GM18511 (cell line): ENCODE measurements around the gene FIGNL1.
A peak's percentile ranks its signal among the peaks of the same experiment; 100 is the strongest.
"Not testable (repeated sequence)": the region's sequence is repeated elsewhere in the genome, so short reads cannot be mapped to it uniquely, and the experiment has no call there.

Experiments
- ATAC-seq: cut with Tn5 transposase; IDR thresholded peaks from one replicate; pipeline ENCODE4 v1.9.1; 2021; ENCODE audit warnings: mild to moderate bottlenecking, moderate library complexity; ENCODE audit not compliant: unreplicated experiment

FIGNL1 gene

DNA sequence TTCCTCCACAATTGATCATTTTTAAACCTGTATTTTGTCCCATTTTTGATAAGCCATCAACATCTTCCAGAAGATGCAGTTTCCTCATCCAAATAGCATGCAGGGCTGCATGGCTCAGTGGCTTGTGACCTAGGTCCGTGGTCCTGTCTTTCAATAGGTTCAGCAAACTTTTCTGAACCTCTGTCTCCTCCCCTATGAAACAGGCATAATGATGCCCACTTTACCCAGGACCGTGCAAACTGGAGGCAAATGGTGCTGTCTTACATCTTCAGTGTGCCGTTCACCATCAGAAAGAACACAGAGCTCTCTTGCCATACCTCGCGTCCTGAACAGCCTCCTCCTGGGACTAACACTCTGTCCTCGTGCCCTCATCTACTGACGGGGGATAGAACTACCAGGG lies 22.3 kb upstream of the FIGNL1 start:
- no peak for ATAC-seq

GRCh38 chr7:50471970-50472369 lies 21.8 kb upstream of the FIGNL1 start:
- no peak for ATAC-seq

DNA sequence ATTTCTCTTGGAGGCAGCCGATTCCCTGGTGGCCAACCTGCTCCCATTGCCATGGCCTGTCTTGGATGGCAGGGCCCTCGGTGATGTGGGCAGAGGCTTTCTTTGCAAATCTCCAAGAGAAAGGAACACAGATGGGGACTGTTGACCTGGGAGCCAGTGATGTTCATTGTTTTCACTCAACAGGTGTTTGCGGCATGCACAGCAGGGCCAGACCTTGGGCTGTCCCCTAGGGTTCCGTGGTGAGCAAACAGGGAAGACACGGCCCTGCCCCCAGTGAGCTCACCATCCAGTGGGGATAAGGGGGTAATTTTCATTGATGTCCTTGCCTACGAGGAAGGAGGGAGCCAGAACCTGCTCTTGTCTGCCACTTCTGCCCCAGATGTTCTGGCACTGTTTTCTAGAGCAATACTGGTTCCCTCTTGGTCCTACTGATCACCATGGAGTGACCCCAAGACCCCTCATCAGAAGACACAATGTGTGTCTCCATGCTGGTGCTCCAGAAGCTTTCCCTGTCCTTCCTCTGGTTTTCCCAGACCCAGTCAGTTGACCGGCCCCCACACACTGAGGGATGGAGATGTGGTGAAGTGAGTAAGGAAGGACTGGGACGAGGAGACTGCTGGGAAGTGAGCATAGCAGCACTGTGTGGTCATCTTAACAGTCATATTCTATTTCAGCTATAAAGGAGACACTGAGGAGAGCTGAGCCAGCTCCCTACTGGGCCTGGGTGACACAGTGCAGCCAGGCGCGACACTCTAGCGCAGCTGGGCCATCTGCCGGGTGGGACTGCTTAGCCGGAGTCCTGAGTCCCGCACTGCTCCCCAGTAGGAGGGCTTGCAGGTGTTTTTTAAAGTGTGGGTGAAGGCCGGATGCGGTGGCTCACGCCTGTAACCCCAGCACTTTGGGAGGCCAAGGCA lies 20.4 kb upstream of the FIGNL1 start:
- no peak for ATAC-seq

DNA sequence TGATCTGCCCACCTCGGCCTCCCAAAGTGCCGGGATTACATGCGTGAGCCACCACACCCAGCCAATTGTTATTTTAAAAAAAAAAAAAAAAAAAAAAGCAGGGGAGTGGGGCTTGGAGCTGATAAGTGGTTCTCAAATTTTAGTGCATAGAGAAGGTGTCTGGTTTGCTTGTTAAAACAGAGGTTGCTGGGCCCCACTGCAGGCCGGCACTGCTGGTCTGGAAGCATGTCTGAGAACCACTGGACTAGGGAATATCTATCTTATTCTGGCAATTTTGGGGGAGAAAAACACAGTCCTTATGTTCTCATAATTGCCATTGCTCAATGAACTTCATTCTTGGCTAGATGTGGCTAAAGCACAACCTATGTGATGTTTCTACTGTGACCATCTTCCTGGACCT lies 19.0 kb upstream of the FIGNL1 start:
- no peak for ATAC-seq

DNA sequence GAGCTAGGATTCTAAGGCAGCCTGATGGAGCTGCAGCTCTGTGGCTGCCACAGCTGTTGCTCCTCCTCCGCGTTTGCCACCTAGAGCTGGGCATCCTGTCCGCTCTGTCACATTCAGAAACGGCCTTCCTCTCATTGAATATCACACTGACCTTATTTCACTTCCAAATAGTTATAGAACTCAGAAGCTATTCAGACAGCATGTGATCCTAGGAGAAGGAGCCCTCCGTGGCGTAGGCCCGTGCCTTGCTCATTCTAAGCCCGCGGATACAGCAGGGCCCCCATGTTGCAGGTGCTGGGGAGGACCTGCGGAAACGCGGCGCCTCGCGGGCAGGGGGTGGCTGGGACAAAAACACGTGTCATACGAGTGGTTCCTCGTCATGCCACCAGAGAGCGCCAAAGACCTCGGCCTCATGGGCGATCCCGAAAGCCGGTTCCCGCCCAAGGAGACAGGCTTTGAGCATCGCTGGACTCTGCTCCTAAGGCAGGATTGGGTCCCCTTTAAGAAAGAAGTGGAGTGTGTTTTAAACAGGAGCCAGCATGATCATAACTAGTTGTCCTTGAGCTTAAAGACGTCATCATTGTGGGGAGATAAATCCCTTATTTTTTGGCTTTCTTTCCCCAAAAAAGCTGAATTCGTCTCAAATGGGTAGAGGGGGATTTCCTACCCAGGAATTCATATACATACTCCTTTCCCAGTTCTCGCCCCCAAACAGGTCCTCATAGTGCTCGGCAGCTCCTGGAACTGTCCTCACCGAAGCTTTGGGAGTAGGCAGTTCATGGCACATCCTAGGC lies 17.9 kb upstream of the FIGNL1 start:
- peak; percentile 92 for ATAC-seq

DNA sequence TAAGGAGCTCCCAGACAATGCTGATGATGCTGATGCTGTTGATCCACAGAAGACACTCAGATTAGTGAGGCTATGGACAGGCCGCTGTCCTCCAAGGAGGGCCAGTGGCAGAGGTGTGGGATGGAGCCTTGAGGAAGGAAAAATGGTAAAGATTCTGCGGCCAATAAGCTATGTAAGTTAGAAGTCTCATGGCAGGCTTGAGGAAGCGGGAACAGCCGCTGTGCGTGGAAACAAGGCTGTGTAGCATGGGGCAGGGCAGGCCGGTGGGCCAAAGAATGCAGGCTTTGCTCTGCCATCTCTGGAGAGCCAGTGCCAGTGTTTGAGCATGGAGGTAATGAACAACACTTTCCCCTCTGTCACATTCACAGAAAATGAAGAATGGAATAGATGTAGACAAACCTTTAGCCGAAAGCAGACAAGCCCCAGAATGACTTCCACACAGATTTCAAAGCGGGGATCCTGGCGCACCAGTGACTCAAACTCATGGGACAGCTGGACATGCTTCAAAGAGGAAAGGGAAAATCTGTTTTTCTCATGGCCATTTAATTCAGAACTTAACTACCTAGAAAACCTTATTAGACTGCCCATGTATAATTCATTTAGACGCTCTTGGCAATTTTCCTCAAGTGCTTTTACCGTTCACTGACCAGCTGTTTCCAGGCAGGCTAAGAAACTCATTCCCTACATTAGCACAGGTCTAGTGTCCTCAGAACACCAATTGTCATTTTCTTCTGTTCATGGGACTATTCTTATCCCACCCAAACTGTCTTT lies 16.9 kb upstream of the FIGNL1 start:
- no peak for ATAC-seq

DNA sequence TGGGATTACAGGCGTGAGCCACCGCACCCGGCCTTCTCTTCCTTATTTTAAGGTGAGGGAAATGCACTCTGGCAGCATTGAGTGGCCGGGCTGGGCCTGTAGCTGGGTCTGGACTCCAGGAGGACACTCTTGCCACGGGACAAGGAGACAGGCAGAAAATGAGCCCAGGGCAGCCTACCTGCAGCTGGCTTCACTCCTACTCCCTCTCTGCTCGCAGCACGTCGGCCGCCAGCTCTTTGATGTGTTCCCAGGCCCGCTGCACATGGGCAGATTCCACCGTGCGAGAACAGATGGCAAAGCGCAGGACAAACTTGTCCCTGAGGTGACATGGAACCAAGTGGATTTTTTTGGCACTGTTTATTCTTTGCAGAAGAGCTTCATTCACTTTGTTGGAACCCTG lies 12.9 kb upstream of the FIGNL1 start:
- no peak for ATAC-seq

DNA sequence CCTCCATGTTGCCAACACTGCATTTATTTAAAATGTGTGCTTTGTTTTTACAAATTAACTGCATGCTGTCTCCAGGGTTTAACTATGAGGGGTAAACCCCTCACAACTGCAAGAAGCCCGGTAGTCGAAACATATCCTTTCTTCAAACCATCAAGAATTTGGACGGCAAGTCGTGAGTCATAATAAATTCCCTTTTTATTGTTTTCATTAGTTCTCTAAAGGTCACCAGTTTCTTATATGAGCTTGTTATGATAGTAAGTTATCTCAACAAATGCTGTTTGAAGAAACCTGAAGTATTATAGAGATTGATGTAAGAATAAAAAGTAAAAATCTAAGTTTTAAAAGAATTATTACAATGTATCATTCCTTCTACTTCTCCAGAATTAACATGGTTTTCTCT lies 12.2 kb upstream of the FIGNL1 start:
- ATAC-seq = no peak

GRCh38 chr7:50461695-50462094 lies 11.5 kb upstream of the FIGNL1 start:
- ATAC-seq = no peak

- not testable (repeated sequence) for ATAC-seq
These were observed 9.0 kb upstream of the FIGNL1 start for GRCh38 chr7:50459183-50459582.

DNA sequence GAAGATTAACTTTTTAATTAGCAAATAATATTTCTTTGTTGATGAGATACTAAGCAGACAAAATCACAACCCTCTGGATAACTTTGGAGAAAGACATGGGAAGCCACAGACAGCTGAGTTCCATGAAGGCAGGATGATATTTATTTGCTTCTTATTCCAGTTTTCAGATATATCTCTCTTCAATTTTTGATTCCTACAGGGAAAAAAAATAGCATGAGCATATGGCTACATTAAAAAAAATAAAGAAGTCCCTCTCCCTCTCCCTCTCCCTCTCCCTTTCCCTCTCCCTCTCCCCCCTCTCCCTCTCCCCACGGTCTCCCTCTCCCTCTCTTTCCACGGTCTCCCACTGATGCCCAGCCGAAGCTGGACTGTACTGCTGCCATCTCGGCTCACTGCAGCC lies 8.5 kb upstream of the FIGNL1 start:
- ATAC-seq = not testable (repeated sequence)

GRCh38 chr7:50456371-50457123 lies 6.4 kb upstream of the FIGNL1 start:
- no peak for ATAC-seq

GRCh38 chr7:50455658-50456057 lies 5.5 kb upstream of the FIGNL1 start:
- ATAC-seq = no peak

GRCh38 chr7:50454968-50455367 lies 4.8 kb upstream of the FIGNL1 start:
- ATAC-seq = no peak

- peak; percentile 23 for ATAC-seq
These were observed 461 bp upstream of the FIGNL1 start for GRCh38 chr7:50450590-50451032.

DNA sequence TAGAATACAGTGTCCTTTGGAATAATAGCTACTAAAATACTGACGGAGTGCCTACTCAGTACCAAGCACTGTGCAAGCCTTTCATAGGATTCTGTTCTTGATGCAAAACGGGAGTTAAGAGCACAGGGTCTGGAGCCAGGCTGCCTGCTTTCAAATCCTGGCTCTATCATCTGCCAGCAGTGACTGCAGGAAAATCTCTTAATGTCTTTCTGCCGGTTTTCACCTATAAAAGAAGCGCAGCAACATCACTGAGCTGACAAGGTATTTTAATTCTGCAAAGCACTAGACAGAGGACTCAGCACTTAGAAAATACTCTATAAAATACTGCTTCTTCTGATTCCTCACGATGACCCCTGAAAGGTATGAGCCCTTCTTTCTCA lies 659 bp downstream of the FIGNL1 start:
- no peak for ATAC-seq

- ATAC-seq = no peak
These were observed 1.3 kb downstream of the FIGNL1 start for GRCh38 chr7:50448823-50449222.

DNA sequence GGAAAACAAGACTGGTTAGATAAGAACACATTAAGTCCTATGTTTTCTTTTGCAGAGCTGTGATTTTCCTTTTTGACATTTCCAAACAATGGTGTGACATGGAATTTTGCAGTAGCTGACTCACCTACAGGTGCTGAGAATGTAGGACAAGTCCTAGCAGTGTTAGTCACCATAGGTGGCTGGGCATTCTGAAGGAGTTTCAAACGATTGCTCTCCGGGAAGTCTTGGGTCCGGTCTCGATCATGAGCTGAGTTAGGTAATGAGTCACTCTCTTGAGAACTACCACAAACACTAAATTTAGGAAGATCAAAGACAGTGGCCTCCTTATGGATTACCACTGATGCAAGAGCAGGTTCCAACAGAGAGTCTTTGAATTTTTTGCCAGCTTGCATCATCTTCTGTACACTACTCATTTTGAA lies 3.6 kb downstream of the FIGNL1 start:
- ATAC-seq = peak; percentile 37

GRCh38 chr7:50436133-50436806 lies 13.9 kb downstream of the FIGNL1 start:
- ATAC-seq = no peak

DNA sequence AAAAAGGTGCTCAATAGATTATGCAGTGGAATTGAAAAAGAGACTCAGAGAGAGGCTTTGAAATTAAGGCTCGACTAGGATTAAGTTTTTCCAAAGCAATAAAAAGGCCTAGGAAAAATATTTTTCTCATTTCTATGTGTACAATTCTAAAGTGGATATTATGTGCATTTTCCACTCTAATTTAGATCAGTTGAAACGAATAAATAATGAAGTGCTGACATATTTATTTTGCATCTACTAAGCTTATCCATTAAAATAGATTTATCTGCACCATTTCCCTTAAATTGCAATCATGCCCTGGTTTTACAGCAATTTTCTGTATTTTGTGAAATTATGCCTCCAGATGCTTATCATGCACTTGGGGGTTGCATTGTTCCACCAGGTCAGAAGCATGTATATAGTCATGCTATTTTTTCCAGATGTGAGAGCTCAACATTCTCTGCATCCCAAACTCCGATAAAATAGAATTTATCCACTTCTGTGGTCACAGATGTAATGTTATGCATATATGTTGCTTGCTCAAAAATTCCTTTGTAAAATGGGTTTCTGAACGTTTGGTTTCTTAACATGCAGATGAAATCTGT lies 18.3 kb downstream of the FIGNL1 start:
- ATAC-seq = no peak
